ENCODE measurements around the gene NUP85. TPM values are rescaled to one million over a fixed set of nuclear protein-coding genes. Genes with fewer than 3 reads are reported as not detected.
A peak's percentile ranks its signal among the peaks of the same experiment; 100 is the strongest.

NUP85 gene
- polyA plus RNA-seq, 1 of the 3 experiments (the other 2 are of a cell fraction), result 80.5 TPM

DNA sequence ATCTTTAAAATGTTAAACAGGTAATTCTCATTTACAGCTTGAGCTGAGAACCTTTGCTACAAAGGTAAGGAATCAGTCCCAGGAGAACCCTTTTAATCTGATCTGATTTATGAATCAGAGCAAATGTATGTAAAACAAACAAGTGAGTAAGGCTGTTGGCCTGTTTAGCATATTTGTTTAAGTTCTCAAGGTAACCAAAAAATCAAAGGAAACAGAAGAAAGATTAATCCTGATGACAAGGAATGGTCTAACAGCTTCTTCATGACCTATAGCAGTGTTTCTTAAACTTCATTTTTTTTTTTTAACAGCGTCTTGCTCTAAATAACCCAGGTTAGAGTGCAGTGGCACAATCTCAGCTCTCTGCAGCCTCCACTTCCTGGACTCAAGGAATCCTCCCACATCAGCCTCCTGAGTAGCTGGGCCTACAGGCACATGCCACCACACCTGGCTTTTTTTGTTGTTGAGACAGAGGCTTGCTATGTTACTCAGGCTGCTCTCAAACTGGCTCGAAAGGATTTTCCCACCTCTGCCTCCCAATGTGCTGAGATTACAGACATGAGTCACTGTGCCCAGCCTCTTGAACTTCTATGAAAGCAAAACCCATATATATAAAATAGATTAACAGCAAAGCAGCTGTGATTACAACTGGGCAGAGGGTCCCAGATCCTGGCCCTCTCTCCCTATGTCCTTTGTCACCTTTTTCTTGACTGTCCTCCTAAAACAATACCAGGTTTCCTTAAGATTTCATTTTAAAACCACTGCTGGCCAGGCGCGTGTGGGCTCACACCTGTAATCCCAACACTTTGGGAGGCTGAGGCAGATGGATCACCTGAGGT, 46.1 kb upstream of the NUP85 start:
- H3F3A ChIP-seq (replicated peaks; ENCODE audit: insufficient read depth), result peaks cover 43% of the 10 kb centered on the region
- peak overlapping the region; percentile 33; the same call in 1 of the 2 replicates for H3K9ac ChIP-seq
- H3K9me2 ChIP-seq, result no peaks in the 10 kb centered on the region
- no peak overlapping the region for H3K4me2 ChIP-seq
- DNase-seq, result no peak
- ChIA-PET POLR2A (no interaction called here), CTCF (interaction anchor here (0.9 to 2.5 kb wide), 6 partner anchors 11 to 45 kb away, joined by 3 to 14 read pairs (median 4); no protein-coding TSS in a partner anchor)
- no peaks in the 10 kb centered on the region for H4K20me1 ChIP-seq (ENCODE audit: insufficient read depth)
- H2AFZ ChIP-seq (ENCODE audit: low read depth), result no peak overlapping the region
- no peaks in the 10 kb centered on the region for H3K27me3 ChIP-seq (ENCODE audit: insufficient read depth)
- 75% methylated on average over 4 of the region's 4 CpGs for WGBS (ENCODE audit: low lambda C conversion rate)
- peak overlapping the region in 1 of 2 experiments; percentile 55; a peak in 2 of 4 replicates for H3K27ac ChIP-seq (ENCODE audit: low read depth in 2 of 2, low read length in 1 of 2)
- no peaks in the 10 kb centered on the region for H3K9me3 ChIP-seq
- H3K4me3 ChIP-seq (ENCODE audit: low read depth in 2 of 2, low read length in 1 of 2), result no peak overlapping the region
- H3K4me1 ChIP-seq (ENCODE audit: control insufficient read depth in 1 of 2, insufficient read depth in 2 of 2, low read depth in 1 of 2, low read length in 1 of 2), result peaks cover 5 to 8% of the 10 kb centered on the region in 2 experiments; a peak in 3 of 4 replicates
- peaks cover 5 to 36% of the 10 kb centered on the region in 2 experiments for H3K36me3 ChIP-seq (replicated peaks in 1 of 2; ENCODE audit: control insufficient read depth in 1 of 2, insufficient read depth in 2 of 2, low read length in 1 of 2)
- H3K79me2 ChIP-seq (ENCODE audit: insufficient read depth), result peaks cover 27% of the 10 kb centered on the region; the same call in 1 of the 2 replicates
- TF ChIP-seq CHD2 (IDR thresholded peaks at IDR 0.05; ENCODE audit: low read length, partially characterized antibody), result no peak
- TF ChIP-seq FOSL2 (IDR thresholded peaks at IDR 0.05; ENCODE audit: borderline replicate concordance, low read depth), result peak; percentile 26; the same call in 1 of the 2 replicates
- TF ChIP-seq PBX3 (IDR thresholded peaks at IDR 0.05), result 0 out of 2 replicates have a peak, but pooled peaks have one; percentile 14
- TF ChIP-seq TCF12 (IDR thresholded peaks at IDR 0.05), result no peak
- TF ChIP-seq RFX5 (IDR thresholded peaks at IDR 0.05; ENCODE audit: low read length), result no peak
- TF ChIP-seq EP300 (IDR thresholded peaks at IDR 0.05; ENCODE audit: borderline replicate concordance in 1 of 2, low read depth in 1 of 2, low read length in 1 of 2), result no peak
- TF ChIP-seq USF1 (IDR thresholded peaks at IDR 0.05; ENCODE audit: borderline replicate concordance, low read depth), result no peak
- TF ChIP-seq IRF3 (IDR thresholded peaks at IDR 0.05; ENCODE audit: low read depth, low read length), result no peak
- TF ChIP-seq SMC3 (IDR thresholded peaks at IDR 0.05; ENCODE audit: low read depth, low read length), result no peak
- TF ChIP-seq NRF1 (IDR thresholded peaks at IDR 0.05; ENCODE audit: low read depth, low read length), result no peak
- no peak for TF ChIP-seq RXRA (IDR thresholded peaks at IDR 0.05; ENCODE audit: borderline replicate concordance, low read depth)
- no peak for TF ChIP-seq GATA2 (CRISPR knock-in tag; IDR thresholded peaks at IDR 0.05)
- no peak for TF ChIP-seq RAD21 (IDR thresholded peaks at IDR 0.05; ENCODE audit: low read length)
- TF ChIP-seq MAX (IDR thresholded peaks at IDR 0.05; ENCODE audit: low read depth), result no peak
- 0 out of 2 replicates have a peak, but pooled peaks have one; percentile 7 for TF ChIP-seq JUND (IDR thresholded peaks at IDR 0.05)
- no peak for TF ChIP-seq MEF2A (IDR thresholded peaks at IDR 0.05; ENCODE audit: borderline replicate concordance, low read depth)
- no peak for TF ChIP-seq REST (IDR thresholded peaks at IDR 0.05; ENCODE audit: low read depth, low read length)
- TF ChIP-seq, protein P1, sequence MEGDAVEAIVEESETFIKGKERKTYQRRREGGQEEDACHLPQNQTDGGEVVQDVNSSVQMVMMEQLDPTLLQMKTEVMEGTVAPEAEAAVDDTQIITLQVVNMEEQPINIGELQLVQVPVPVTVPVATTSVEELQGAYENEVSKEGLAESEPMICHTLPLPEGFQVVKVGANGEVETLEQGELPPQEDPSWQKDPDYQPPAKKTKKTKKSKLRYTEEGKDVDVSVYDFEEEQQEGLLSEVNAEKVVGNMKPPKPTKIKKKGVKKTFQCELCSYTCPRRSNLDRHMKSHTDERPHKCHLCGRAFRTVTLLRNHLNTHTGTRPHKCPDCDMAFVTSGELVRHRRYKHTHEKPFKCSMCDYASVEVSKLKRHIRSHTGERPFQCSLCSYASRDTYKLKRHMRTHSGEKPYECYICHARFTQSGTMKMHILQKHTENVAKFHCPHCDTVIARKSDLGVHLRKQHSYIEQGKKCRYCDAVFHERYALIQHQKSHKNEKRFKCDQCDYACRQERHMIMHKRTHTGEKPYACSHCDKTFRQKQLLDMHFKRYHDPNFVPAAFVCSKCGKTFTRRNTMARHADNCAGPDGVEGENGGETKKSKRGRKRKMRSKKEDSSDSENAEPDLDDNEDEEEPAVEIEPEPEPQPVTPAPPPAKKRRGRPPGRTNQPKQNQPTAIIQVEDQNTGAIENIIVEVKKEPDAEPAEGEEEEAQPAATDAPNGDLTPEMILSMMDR (IDR thresholded peaks at IDR 0.05), result no peak
- no peak for TF ChIP-seq ELF1 (IDR thresholded peaks at IDR 0.05)
- no peak for TF ChIP-seq MXI1 (IDR thresholded peaks at IDR 0.05; ENCODE audit: low read depth, low read length)
- no peak for TF ChIP-seq GABPA (IDR thresholded peaks at IDR 0.05; ENCODE audit: low read depth)
- TF ChIP-seq, protein P2, sequence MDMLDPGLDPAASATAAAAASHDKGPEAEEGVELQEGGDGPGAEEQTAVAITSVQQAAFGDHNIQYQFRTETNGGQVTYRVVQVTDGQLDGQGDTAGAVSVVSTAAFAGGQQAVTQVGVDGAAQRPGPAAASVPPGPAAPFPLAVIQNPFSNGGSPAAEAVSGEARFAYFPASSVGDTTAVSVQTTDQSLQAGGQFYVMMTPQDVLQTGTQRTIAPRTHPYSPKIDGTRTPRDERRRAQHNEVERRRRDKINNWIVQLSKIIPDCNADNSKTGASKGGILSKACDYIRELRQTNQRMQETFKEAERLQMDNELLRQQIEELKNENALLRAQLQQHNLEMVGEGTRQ (IDR thresholded peaks at IDR 0.05; ENCODE audit: borderline replicate concordance, low read depth, low read length), result no peak
- no peak for TF ChIP-seq FOXJ3 (CRISPR knock-in tag; IDR thresholded peaks at IDR 0.05)

Measured in SK-N-SH (cell line).